Hindlimb muscle (tissue), 1 donor: Measurements from ENCODE around the gene S1PR5. TPM values are rescaled to one million over a fixed set of nuclear protein-coding genes. Genes with fewer than 3 reads are reported as not detected.
A peak's percentile ranks its signal among the peaks of the same experiment; 100 is the strongest.
"Not testable (repeated sequence)": the region's sequence is repeated elsewhere in the genome, so short reads cannot be mapped to it uniquely, and the experiment has no call there.

ENCODE experiments used
- DNase-seq: peaks from one replicate; pipeline ENCODE4 v3.0.0-alpha.2; 2013
- polyA plus RNA-seq: library from polyadenylated mRNA; unstranded; fragments of 120-200 nt; gene quantifications from one replicate; pipeline ENCODE4 v1.2.1, GENCODE V29; 2013; ENCODE audit not compliant: insufficient read length

The S1PR5 gene
- polyA plus RNA-seq = 1.2 TPM

- no peak for DNase-seq
These were observed at the start of gene S1PR5 for GRCh38 chr19:10517361-10517759. TSS of gene S1PR5 (minus strand) at chr19:10517447. CDS start at chr19:10515011, 2,436 bp downstream.

GRCh38 chr19:10566658-10567410 lies 49.6 kb upstream of the S1PR5 start:
- DNase-seq = no peak

- DNase-seq = no peak
These were observed 49.1 kb upstream of the S1PR5 start for GRCh38 chr19:10566408-10566657.

DNA sequence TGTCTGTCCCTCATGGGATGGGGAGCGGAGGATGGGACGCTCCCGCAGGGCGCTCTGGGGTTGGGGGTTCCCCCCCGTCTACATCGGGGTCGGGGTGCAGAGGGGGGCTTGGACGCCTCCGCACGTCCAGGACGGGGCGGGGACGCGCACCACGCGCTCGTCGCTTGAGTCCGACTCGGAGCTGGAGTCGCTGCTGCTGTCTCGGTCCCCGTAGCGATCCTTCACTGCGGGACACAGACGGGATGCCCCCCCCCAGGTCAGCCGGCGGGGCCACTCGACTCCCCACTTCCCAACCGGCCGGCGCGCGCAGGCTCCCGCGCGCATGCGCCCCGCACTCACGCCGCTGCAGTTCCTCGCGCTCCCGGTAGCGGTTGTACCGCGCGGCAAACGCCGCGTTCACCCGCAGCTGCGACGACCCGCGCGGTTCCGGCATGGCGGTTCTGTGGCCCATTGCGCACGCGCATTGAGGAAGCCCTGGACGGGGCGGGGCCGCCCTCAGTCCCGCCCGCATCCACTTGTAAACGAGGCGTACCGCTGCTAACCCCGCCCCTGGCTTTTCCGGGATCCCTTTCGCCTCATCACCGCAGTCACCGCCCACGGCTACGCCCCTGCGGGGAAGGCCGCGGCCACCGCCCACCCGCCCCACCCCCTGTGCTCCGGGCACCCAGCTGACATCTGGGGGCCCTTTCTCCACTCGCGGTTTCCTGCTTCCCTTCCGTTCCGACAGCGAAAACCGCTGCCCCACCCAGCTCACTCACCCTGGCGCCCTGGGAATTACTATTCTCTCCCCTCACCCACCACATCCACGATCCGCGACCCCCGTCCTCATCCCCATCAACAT lies 48.5 kb upstream of the S1PR5 start, which contains the start of gene KRI1:
Gene KRI1, minus strand, starts transcription at position 444 of the 841 bp plus-strand sequence. Its CDS starts 11 bp downstream, at position 433.
- peak; percentile 98 for DNase-seq

DNA sequence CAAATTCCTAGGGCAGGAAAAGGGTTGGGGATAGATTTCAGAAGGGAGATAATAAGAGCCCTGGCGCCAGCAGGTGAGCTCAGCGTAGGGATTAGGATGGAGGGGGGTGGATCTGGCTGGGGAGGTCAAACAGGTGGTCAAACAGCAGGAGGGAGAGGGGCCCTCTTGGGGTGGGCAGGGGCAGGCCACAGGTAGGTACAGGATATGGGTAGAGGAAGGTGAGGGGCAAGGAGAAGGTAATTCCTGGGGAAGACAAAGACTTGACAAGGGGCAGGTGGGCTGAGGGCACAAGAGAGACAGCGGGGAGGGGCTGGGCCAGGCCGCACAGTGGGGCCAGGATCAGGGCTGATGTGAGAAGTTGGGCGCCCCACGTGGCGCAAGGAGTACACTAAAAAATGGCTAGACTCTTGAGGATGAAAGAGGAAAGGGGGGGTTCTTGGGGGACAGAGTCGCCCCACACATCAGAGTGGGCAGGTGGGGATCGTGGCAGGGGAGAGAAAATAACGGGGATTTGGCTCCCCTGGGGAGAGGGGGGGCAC lies 47.9 kb upstream of the S1PR5 start:
- DNase-seq = no peak

DNA sequence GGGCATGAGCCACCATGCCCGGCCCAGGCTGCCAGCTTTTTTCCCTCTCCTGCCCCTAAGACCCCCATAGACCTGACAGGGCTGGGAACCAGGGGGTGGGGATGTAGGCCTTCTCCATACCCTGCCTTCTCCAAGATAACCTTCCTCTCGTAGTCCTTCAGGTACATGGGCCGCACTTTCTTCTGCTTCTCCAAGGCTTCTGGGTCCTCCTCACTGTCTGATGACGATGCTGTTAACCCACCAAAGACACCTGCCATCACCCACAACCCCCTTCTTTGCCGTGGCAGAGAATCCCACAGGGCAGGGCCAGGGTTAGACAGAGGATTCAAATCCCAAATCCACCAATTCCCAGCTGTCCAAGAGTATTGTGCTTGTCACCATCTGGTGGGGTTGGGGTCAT lies 45.4 kb upstream of the S1PR5 start:
- DNase-seq = no peak

- no peak for DNase-seq
These were observed 42.9 kb upstream of the S1PR5 start for GRCh38 chr19:10560154-10560553.

GRCh38 chr19:10557603-10558197 lies 40.5 kb upstream of the S1PR5 start:
- no peak for DNase-seq

DNA sequence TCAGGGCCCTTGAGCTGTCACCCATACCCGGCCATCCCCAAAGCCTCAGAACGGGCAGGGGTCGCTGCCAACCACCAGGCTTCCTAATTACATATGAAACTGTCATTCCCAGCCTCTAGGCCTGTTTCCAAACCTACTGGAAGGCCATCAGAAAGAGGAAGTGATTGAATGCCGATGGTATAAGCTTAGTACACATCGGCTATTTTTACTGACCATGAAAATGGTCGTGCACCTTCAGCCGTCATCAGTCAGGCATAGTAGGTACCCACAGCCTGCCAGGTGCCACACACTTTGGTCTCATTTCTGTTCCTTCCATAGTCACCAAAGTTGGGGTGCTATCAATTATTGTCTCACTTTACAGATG lies 38.3 kb upstream of the S1PR5 start:
- DNase-seq = no peak

DNA sequence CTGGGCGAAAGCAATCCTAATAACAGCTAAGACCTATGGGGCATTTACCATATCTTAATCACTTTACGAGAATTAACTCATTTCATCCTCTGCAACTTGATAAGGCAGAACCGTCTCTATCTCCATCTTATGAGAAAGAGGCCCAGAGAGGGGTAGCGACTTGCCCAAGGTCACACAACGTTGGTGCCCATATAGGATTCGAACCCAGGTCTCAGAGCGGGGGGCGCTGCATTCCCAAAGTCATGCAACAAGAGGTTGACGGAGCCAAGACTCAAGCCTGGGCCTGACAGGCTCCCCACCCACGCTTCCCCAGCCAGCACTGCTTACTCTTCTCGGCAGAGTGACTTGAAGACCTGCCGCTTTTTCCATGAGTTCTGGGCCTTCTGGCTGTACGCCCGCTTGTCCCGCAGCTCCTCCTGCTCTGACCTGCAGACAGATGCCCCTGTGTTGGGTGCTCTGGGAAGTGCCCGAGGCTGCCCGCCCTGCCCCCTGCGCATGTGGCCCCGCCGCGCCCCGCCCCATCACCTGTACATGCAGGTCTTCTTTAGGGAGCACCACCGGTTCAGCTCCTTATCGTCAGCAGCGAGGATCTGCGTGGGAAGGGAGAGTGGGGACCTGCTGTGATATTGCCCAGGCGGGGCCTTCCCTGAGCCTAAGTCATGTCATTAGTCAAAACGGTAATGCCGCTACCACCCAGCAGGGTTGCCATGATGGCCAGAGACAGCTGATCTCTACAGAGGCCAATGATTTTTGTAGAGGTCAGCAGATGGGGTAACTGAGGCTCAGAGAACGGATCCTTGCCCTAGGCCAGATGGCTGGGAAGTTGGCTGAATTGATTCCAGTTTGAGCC lies 37.7 kb upstream of the S1PR5 start:
- DNase-seq = no peak

DNA sequence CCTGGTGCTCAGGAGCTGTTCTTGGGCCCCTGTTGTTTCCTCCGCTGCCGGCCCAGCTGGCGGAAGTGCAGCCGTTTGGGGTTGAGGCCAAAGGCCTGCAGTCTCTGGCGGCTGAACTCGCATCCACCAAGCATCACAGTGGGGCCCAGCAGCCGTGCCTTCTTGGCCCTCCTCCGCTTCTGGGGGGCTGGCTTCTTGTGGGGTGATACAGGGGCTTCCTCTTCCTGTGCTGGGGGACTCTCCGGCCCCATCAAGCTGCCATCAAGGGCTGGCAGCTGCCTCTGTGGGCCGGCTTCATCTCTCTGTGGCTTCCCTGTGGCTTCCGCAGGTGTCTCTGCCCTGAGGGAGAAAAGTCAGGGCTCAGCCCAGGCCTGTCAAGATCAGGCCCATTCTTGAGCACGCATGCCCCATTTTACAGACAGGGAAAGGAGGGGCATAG lies 36.7 kb upstream of the S1PR5 start:
- DNase-seq = no peak

- DNase-seq = no peak
These were observed 35.9 kb upstream of the S1PR5 start for GRCh38 chr19:10553087-10553667.

DNA sequence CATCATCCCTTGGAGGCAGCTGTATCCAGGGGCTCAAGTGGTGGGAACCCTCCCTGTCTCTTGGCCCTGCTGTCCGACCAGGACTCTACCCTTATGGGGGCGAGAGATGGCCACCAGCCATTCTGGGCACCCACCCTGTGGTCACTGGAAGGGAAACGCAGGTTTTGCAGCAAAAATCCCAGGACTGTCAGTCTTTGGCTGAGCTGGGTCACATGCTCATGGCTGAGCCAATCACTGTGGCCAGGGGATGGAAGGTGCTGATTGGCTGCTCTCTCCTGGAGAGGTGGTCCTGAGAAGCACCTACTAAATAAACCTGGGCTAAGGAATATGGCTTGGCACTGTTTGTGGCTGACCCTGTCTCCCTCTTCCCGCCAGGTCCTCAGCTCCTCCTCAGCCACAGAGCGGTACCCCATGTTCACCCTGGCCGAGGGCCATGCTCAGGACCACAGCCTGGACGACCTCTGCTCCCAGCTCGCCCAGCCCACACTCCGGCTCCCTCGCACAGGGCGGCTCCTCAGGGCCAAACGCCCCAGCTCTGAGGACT lies 35.3 kb upstream of the S1PR5 start:
- no peak for DNase-seq

DNA sequence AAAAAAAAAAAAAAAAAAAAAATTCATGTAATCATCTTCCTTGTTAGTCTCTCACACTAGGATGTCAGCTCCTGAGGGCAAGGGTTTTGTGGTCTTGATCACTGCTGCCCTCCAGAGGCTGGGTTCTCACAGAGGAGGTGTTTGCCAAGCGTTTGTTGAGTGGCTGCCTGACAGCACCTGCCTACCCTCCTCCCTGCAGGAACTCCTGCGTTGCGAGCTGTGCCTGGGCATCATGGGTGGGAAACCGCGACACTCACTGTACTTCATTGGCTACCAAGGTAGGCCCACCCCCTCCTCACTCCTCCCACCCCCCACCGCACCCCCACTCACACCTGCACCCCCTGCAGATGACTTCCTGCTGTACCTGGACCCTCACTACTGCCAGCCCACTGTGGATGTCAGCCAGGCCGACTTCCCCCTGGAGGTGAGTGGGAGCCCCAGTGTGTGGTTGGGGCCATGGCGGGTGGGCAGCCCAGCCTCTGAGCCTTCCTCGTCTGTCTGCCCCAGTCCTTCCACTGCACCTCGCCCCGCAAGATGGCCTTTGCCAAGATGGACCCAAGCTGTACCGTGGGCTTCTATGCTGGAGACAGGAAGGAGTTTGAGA lies 34.6 kb upstream of the S1PR5 start:
- DNase-seq = no peak

DNA sequence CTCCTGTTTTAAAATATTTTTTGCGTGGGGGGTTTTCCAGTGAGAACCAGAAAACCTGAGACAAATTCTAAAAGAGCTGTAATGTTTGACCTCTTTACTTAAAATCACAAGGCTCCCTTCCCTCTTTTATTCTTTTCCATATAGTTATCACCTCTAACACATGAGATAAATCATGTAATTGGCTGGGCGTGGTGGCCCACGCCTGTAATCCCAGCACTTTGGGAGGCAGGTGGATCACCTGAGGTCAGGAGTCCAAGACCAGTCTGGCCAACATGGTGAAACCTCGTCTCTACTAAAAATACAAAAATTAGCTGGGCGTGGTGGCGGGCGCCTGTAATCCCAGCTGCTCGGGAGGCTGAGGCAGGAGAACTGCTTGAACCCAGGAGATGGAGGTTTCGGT lies 33.8 kb upstream of the S1PR5 start:
- not testable (repeated sequence) for DNase-seq

DNA sequence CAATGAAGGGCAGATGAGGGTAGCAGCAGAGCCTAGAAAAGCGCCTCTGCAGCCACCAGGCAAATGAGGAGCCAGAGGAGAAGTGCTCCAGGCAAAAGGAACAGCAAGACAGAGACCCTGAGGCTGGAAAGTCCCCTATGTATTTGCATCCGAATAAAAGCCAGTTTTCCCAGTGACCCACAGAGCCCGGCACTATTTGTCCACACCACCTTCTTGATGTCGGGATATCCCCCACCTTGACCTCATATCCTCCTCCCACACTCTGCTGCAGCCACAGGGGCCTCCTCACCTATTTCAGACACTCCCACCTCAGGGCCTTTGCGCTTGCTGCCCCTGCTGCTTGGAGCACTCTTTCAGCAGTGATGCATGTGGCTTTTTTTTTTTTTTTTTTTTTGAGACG lies 33.1 kb upstream of the S1PR5 start:
- DNase-seq = no peak

- no peak for DNase-seq
These were observed 32.5 kb upstream of the S1PR5 start for GRCh38 chr19:10549733-10550132.

GRCh38 chr19:10548746-10549276 lies 31.6 kb upstream of the S1PR5 start:
- no peak for DNase-seq

DNA sequence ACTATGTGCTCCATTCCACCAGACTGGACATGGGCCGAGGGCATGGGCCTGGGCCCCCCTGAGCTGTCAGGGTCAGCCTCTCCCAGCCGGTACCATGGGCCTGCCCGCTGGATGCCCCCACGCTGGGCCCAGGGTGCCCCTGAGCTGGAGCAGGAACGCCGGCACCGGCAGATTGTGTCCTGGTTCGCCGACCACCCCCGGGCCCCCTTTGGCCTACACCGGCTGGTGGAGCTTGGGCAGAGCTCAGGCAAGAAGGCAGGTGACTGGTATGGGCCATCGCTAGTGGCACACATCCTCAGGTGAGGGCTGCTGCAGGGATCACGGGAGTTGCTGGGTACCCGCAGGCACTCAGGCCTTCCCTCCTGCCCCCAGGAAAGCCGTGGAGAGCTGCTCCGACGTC lies 29.6 kb upstream of the S1PR5 start:
- no peak for DNase-seq

- no peak for DNase-seq
These were observed 27.6 kb upstream of the S1PR5 start for GRCh38 chr19:10544753-10545251.

DNA sequence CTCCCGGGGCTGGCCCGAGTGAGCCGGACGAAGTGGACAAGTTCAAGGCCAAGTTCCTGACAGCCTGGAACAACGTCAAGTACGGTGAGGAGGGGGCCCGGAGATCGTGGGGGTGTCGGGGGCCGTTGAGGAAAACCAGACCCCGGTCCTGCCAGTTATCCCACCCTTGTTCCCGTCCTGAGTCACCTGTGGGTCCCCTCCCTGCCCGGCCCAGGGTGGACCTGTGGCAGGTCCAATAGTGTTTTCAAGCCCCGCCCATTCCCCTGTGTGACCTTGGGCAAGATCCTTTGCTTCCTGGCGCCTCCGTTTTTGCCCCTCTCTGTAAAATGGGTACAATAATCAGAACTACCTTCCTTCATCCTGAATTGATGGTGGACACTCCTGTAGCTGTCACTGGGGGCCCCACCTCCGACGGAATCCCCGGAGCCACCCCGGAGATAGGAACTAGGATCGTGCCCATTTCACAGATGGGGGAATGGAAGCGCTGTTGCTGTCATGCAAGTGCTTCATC lies 27.1 kb upstream of the S1PR5 start:
- DNase-seq = no peak
